ENCODE measurements around the gene SPSB1.

The SPSB1 gene

DNA sequence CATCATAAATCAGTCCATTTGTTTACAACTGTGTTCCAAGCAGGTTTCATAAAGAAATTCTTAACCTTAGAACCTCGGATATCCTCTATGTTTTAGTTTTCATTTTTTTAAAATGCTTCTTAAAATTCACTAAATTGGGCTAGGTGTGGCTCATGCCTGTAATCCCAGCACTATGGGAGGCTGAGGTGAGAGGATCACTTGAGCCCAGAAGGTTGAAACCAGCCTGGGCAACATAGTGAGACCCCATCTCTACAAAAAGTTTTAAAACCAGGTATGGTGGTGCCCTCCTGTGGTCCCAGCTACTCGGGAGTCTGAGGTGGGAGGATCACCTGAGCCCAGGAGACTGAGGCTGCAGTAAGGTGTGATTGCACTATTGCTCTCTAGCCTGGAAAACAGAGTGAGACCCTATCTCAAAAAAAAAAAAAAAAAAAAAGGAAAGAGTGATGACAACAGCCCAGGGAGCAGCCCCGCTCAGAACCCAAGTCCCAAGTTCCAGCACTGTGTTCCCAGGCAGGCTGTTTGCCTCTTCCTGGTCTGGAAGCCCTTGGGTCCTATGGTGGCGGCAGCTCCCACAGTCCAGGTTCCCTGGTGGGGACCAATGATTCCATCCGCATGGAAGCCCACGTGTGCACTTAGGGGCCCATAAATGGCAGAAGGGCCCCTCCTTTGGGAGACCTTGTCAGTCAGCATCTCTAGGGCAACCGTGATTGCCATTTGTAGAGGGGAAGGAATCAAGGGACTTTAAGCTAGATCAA lies 24.7 kb upstream of the SPSB1 start:
- TF ChIP-seq, protein P1, sequence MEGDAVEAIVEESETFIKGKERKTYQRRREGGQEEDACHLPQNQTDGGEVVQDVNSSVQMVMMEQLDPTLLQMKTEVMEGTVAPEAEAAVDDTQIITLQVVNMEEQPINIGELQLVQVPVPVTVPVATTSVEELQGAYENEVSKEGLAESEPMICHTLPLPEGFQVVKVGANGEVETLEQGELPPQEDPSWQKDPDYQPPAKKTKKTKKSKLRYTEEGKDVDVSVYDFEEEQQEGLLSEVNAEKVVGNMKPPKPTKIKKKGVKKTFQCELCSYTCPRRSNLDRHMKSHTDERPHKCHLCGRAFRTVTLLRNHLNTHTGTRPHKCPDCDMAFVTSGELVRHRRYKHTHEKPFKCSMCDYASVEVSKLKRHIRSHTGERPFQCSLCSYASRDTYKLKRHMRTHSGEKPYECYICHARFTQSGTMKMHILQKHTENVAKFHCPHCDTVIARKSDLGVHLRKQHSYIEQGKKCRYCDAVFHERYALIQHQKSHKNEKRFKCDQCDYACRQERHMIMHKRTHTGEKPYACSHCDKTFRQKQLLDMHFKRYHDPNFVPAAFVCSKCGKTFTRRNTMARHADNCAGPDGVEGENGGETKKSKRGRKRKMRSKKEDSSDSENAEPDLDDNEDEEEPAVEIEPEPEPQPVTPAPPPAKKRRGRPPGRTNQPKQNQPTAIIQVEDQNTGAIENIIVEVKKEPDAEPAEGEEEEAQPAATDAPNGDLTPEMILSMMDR (IDR thresholded peaks at IDR 0.05; ENCODE audit: poor library complexity, severe bottlenecking): no peak
- peaks cover 7% of the 10 kb centered on the region for H3K4me1 ChIP-seq (ENCODE audit: insufficient read depth, poor library complexity, severe bottlenecking)

DNA sequence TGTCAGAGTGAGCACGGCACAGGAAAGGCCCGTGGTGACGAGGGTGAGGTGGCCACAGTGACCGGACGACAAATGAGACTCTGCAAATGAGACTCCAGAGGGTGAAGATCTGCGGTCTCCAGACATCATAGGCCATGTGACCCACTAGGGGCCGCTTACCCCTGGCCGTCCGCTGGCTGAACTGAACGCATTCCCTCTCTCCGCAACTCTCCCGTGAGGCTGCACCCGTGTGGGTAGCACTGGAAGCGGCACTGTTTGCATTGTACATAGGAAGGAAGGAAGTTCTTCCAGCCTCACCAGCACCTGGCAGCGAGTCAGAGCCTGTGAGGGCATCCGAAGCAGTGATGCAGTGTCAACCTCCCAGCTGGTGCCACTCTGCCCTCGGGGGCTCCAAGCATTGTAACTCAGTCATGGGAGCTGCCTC lies 23.6 kb upstream of the SPSB1 start:
- H3K27ac ChIP-seq (ENCODE audit: poor library complexity, severe bottlenecking): no peak overlapping the region
- no peak overlapping the region for H3K4me3 ChIP-seq (ENCODE audit: severe bottlenecking)

More for the DNA sequence above, 24.7 kb upstream of the SPSB1 start:
- DNase-seq (ENCODE audit: low spot score) (no peak), ATAC-seq (ENCODE audit: low read depth) (no peak)
- Histone ChIP-seq H3K9me3 (ENCODE audit: severe bottlenecking) (no peaks in the 10 kb centered on the region), H3K27me3 (ENCODE audit: insufficient read depth, poor library complexity, severe bottlenecking) (no peaks in the 10 kb centered on the region), H3K36me3 (ENCODE audit: low read depth) (no peaks in the 10 kb centered on the region), H3K27ac (ENCODE audit: poor library complexity, severe bottlenecking) (no peak overlapping the region), H3K4me3 (ENCODE audit: severe bottlenecking) (no peak overlapping the region)

DNA sequence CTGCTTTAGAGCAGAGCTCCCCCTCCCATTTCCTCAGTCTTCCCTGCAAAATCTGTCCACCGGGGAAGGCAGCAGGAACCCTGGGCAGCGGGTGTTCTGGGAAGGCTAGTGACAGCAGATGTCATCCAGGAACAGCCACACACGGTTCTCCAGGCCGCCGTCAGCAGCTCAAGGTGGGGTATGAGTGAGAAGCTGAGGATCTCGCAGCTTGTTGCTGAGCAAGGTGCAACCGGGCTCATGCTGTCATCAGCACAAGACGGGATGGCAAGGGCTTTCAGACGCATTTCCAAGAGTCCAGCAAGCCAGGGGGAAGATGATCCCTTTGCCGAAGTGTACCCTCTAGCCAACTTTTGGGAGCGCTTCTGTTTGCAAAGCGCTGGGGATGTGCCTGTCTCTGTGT lies 23.0 kb upstream of the SPSB1 start:
- Histone ChIP-seq H3K4me1 (ENCODE audit: insufficient read depth, poor library complexity, severe bottlenecking) (peaks cover 7% of the 10 kb centered on the region), H3K4me3 (ENCODE audit: severe bottlenecking) (no peak overlapping the region), H3K36me3 (ENCODE audit: low read depth) (no peaks in the 10 kb centered on the region), H3K9me3 (ENCODE audit: severe bottlenecking) (no peaks in the 10 kb centered on the region), H3K27me3 (ENCODE audit: insufficient read depth, poor library complexity, severe bottlenecking) (no peaks in the 10 kb centered on the region), H3K27ac (ENCODE audit: poor library complexity, severe bottlenecking) (no peak overlapping the region)
- TF ChIP-seq, protein P1 (IDR thresholded peaks at IDR 0.05; ENCODE audit: poor library complexity, severe bottlenecking): no peak
- ATAC-seq (ENCODE audit: low read depth) (no peak), DNase-seq (ENCODE audit: low spot score) (no peak)

More for the DNA sequence above, 23.6 kb upstream of the SPSB1 start:
- Histone ChIP-seq H3K4me1 (ENCODE audit: insufficient read depth, poor library complexity, severe bottlenecking) (peaks cover 7% of the 10 kb centered on the region), H3K9me3 (ENCODE audit: severe bottlenecking) (no peaks in the 10 kb centered on the region), H3K36me3 (ENCODE audit: low read depth) (no peaks in the 10 kb centered on the region), H3K27me3 (ENCODE audit: insufficient read depth, poor library complexity, severe bottlenecking) (no peaks in the 10 kb centered on the region)
- ATAC-seq (ENCODE audit: low read depth) (peak; percentile 17; the same call in 1 of the 3 replicates), DNase-seq (ENCODE audit: low spot score) (no peak)
- TF ChIP-seq, protein P1 (IDR thresholded peaks at IDR 0.05; ENCODE audit: poor library complexity, severe bottlenecking): no peak

DNA sequence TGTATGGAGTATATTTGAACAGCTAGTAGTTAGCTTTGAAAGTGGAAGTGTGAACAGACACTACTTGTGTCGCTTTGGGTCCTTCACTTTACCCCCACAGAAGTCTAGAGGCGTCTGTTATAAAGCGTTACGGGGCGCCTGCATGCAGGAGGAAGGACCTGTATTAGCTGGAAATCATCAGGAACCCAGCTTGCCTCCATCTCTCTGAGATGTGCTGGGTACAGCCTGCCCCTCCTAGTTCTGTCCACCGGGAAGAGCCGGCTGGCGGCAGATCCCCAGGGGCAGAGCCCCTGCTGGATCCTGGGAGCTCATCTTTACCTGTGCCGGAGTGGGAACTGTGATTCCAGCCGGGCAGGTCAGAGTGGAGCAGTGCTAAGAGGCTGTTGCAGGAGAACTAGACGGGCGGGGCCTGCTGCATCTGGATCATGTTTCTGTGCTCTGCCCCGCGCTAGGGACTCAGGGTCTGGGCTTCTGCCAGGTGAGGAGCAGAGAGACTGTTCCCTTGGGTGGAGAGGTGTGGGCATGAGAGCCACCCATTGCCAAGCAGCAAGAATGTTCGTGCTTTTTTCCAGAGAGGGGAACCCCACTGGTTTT lies 22.3 kb upstream of the SPSB1 start:
- Histone ChIP-seq H3K36me3 (ENCODE audit: low read depth) (no peaks in the 10 kb centered on the region), H3K4me3 (ENCODE audit: severe bottlenecking) (no peak overlapping the region), H3K4me1 (ENCODE audit: insufficient read depth, poor library complexity, severe bottlenecking) (peaks cover 10% of the 10 kb centered on the region), H3K27ac (ENCODE audit: poor library complexity, severe bottlenecking) (no peak overlapping the region), H3K9me3 (ENCODE audit: severe bottlenecking) (no peaks in the 10 kb centered on the region), H3K27me3 (ENCODE audit: insufficient read depth, poor library complexity, severe bottlenecking) (no peaks in the 10 kb centered on the region)
- TF ChIP-seq, protein P1 (IDR thresholded peaks at IDR 0.05; ENCODE audit: poor library complexity, severe bottlenecking): no peak
- ATAC-seq (ENCODE audit: low read depth) (peak; percentile 78), DNase-seq (ENCODE audit: low spot score) (no peak)

DNA sequence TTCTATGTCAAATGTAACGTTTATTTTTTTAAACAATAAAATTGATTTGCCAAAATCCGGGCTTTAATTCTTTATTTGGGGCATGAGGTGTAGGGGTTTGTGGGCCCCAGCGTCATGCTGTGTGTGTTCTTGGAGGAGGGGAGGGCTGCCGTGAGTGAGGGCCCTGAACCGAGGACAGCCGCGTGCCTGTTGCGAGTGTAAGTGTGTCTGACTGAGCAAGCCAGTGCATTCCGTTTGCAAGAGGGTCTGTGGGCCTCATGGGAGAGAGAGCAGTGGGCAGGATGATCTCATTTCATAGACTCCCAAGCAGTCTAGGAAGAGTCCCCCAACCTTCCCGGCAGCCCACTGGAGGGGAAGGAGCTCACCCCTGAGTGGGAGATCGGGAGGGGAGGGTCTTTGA lies 21.4 kb upstream of the SPSB1 start:
- Histone ChIP-seq H3K4me3 (ENCODE audit: severe bottlenecking) (no peak overlapping the region), H3K27ac (ENCODE audit: poor library complexity, severe bottlenecking) (no peak overlapping the region), H3K9me3 (ENCODE audit: severe bottlenecking) (no peaks in the 10 kb centered on the region), H3K27me3 (ENCODE audit: insufficient read depth, poor library complexity, severe bottlenecking) (no peaks in the 10 kb centered on the region), H3K4me1 (ENCODE audit: insufficient read depth, poor library complexity, severe bottlenecking) (peaks cover 19% of the 10 kb centered on the region), H3K36me3 (ENCODE audit: low read depth) (no peaks in the 10 kb centered on the region)
- no peak for ATAC-seq (ENCODE audit: low read depth)
- no peak for DNase-seq (ENCODE audit: low spot score)
- TF ChIP-seq, protein P1 (IDR thresholded peaks at IDR 0.05; ENCODE audit: poor library complexity, severe bottlenecking): no peak
